ENCODE measurements around the gene UNK.
A peak's percentile ranks its signal among the peaks of the same experiment; 100 is the strongest.

Gene UNK

GRCh38 chr17:75748706-75749105, 35.9 kb upstream of the UNK start:
- DNase-seq (ENCODE audit: insufficient read length) (no peak), FAIRE-seq (no peak)
- no peak for TF ChIP-seq TAF1 (IDR thresholded peaks at IDR 0.05; ENCODE audit: borderline replicate concordance, low read depth, low read length)
- TF ChIP-seq POLR2A (IDR thresholded peaks at IDR 0.05; ENCODE audit: low read depth, low read length) = no peak
- no peak for TF ChIP-seq POLR2AphosphoS5 (IDR thresholded peaks at IDR 0.05; ENCODE audit: low read depth, low read length)

GRCh38 chr17:75749545-75750389, 34.8 kb upstream of the UNK start:
- DNase-seq (ENCODE audit: insufficient read length) = peak; percentile 82
- TF ChIP-seq POLR2AphosphoS5 (IDR thresholded peaks at IDR 0.05; ENCODE audit: low read depth, low read length) (no peak), POLR2A (IDR thresholded peaks at IDR 0.05; ENCODE audit: low read depth, low read length) (no peak), TAF1 (IDR thresholded peaks at IDR 0.05; ENCODE audit: borderline replicate concordance, low read depth, low read length) (no peak)
- FAIRE-seq = peak; percentile 56

GRCh38 chr17:75750661-75751423, 33.8 kb upstream of the UNK start:
- no peak for TF ChIP-seq POLR2A (IDR thresholded peaks at IDR 0.05; ENCODE audit: low read depth, low read length)
- TF ChIP-seq POLR2AphosphoS5 (IDR thresholded peaks at IDR 0.05; ENCODE audit: low read depth, low read length) = no peak
- no peak for TF ChIP-seq TAF1 (IDR thresholded peaks at IDR 0.05; ENCODE audit: borderline replicate concordance, low read depth, low read length)
- FAIRE-seq (no peak), DNase-seq (ENCODE audit: insufficient read length) (no peak)

- TF ChIP-seq POLR2A (IDR thresholded peaks at IDR 0.05; ENCODE audit: low read depth, low read length) (no peak), TAF1 (IDR thresholded peaks at IDR 0.05; ENCODE audit: borderline replicate concordance, low read depth, low read length) (no peak), POLR2AphosphoS5 (IDR thresholded peaks at IDR 0.05; ENCODE audit: low read depth, low read length) (no peak)
- no peak for DNase-seq (ENCODE audit: insufficient read length)
- FAIRE-seq = no peak
These were observed 32.8 kb upstream of the UNK start for GRCh38 chr17:75751676-75752404.

GRCh38 chr17:75752405-75752709, 32.2 kb upstream of the UNK start:
- TF ChIP-seq POLR2AphosphoS5 (IDR thresholded peaks at IDR 0.05; ENCODE audit: low read depth, low read length) (no peak), POLR2A (IDR thresholded peaks at IDR 0.05; ENCODE audit: low read depth, low read length) (no peak), TAF1 (IDR thresholded peaks at IDR 0.05; ENCODE audit: borderline replicate concordance, low read depth, low read length) (no peak)
- no peak for DNase-seq (ENCODE audit: insufficient read length)
- FAIRE-seq = no peak

GRCh38 chr17:75752802-75753513, 31.6 kb upstream of the UNK start:
- TF ChIP-seq TAF1 (IDR thresholded peaks at IDR 0.05; ENCODE audit: borderline replicate concordance, low read depth, low read length) = no peak
- TF ChIP-seq POLR2AphosphoS5 (IDR thresholded peaks at IDR 0.05; ENCODE audit: low read depth, low read length) = no peak
- no peak for TF ChIP-seq POLR2A (IDR thresholded peaks at IDR 0.05; ENCODE audit: low read depth, low read length)
- FAIRE-seq (peak; percentile 85), DNase-seq (ENCODE audit: insufficient read length) (no peak)

GRCh38 chr17:75753514-75754377, 30.9 kb upstream of the UNK start:
- FAIRE-seq (peak; percentile 53), DNase-seq (ENCODE audit: insufficient read length) (peak; percentile 89)
- TF ChIP-seq TAF1 (IDR thresholded peaks at IDR 0.05; ENCODE audit: borderline replicate concordance, low read depth, low read length) = no peak
- TF ChIP-seq POLR2AphosphoS5 (IDR thresholded peaks at IDR 0.05; ENCODE audit: low read depth, low read length) = no peak
- no peak; the same call in 1 of the 2 replicates for TF ChIP-seq POLR2A (IDR thresholded peaks at IDR 0.05; ENCODE audit: low read depth, low read length)

GRCh38 chr17:75754378-75755204, 30.0 kb upstream of the UNK start:
- DNase-seq (ENCODE audit: insufficient read length) (no peak), FAIRE-seq (no peak)
- TF ChIP-seq POLR2AphosphoS5 (IDR thresholded peaks at IDR 0.05; ENCODE audit: low read depth, low read length) (no peak), TAF1 (IDR thresholded peaks at IDR 0.05; ENCODE audit: borderline replicate concordance, low read depth, low read length) (no peak), POLR2A (IDR thresholded peaks at IDR 0.05; ENCODE audit: low read depth, low read length) (no peak)

GRCh38 chr17:75755205-75755901, 29.3 kb upstream of the UNK start:
- no peak for TF ChIP-seq TAF1 (IDR thresholded peaks at IDR 0.05; ENCODE audit: borderline replicate concordance, low read depth, low read length)
- no peak for TF ChIP-seq POLR2A (IDR thresholded peaks at IDR 0.05; ENCODE audit: low read depth, low read length)
- no peak for TF ChIP-seq POLR2AphosphoS5 (IDR thresholded peaks at IDR 0.05; ENCODE audit: low read depth, low read length)
- no peak for DNase-seq (ENCODE audit: insufficient read length)
- no peak for FAIRE-seq

Data from GM12892 (cell line).